ENCODE results near the gene RBMS3.

RBMS3 gene

GRCh38 chr3:29764041-29764440, 483.2 kb downstream of the RBMS3 start:
- H3K27me3 Mint-ChIP-seq (ENCODE audit: low read depth), result no peaks in the 10 kb centered on the region
- H3K4me3 Mint-ChIP-seq, result no peak overlapping the region

DNA sequence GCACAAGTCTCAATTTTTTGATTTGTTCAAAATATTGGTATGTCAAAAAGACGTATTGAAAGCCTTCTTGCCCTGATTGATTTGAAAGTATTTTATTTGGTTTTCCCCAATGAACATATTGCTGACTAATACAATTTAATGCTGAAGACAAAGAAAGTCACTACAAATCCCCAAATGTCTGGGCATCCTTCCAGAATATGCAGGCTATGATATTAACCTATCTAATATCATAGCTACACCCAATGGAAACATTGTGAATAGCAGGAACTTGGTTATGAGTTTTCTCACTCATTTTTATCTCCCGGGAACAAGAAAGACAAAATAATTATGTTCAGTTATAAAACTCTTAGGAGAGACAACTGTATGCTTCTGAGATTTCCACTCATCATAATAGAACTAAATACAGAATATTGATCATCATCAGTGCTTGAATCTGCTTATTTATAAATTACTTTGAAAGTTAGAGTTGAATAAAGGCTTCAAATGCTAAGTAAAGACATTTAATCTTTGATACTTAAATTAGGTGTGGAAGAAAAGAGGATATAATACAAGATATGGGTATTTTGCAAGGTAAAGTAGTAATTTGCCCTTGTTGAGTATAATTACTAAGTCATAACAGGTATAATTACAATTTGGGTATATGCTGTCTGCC, 483.9 kb downstream of the RBMS3 start:
- H3K4me1 Mint-ChIP-seq, result peaks cover 27% of the 10 kb centered on the region
- H3K4me3 Mint-ChIP-seq, result no peak overlapping the region
- H3K36me3 Mint-ChIP-seq (ENCODE audit: low read depth), result no peaks in the 10 kb centered on the region
- H3K9me3 Mint-ChIP-seq, result no peaks in the 10 kb centered on the region
- TF ChIP-seq CTCF (IDR thresholded peaks at IDR 0.05; ENCODE audit: unreplicated experiment in 3 of 3), result peak; percentile 45 to 60 (median 46)
- no peaks in the 10 kb centered on the region for H3K27me3 Mint-ChIP-seq (ENCODE audit: low read depth)
- peak overlapping the region in 2 of 3 experiments; percentile 47 to 50 for H3K27ac Mint-ChIP-seq

More at GRCh38 chr3:29764041-29764440, 483.2 kb downstream of the RBMS3 start:
- Mint-ChIP-seq H3K36me3 (ENCODE audit: low read depth) (no peaks in the 10 kb centered on the region), H3K9me3 (no peaks in the 10 kb centered on the region), H3K27ac (peak overlapping the region in 1 of 3 experiments; percentile 1), H3K4me1 (peaks cover 34% of the 10 kb centered on the region)
- no peak for TF ChIP-seq CTCF (IDR thresholded peaks at IDR 0.05; ENCODE audit: unreplicated experiment in 3 of 3)

DNA sequence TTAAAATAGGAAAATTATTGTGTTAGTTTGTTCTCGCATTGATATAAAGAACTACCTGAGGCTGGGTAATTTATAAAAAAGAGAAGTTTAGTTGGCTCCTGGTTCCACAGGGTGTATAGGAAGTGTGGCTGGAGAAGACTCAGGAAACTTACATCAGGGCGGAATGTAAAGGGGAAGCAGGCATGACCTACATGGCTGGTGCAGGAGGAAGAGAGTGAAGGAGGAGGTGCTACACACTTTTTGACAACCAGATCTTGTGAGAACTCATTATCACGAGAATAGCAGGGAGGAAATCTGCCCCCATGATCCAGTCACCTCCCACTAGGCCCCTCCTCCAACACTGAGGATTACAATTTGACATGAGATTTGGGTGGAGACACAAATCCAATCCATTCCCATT, 490.7 kb downstream of the RBMS3 start:
- no peaks in the 10 kb centered on the region for H3K27me3 Mint-ChIP-seq (ENCODE audit: low read depth)
- no peaks in the 10 kb centered on the region for H3K4me1 Mint-ChIP-seq
- no peaks in the 10 kb centered on the region for H3K9me3 Mint-ChIP-seq
- H3K27ac Mint-ChIP-seq, result no peak overlapping the region
- no peaks in the 10 kb centered on the region for H3K36me3 Mint-ChIP-seq (ENCODE audit: low read depth)
- no peak for TF ChIP-seq CTCF (IDR thresholded peaks at IDR 0.05; ENCODE audit: unreplicated experiment in 3 of 3)
- no peak overlapping the region for H3K4me3 Mint-ChIP-seq

- no peak for TF ChIP-seq CTCF (IDR thresholded peaks at IDR 0.05; ENCODE audit: unreplicated experiment in 3 of 3)
- Mint-ChIP-seq H3K36me3 (ENCODE audit: low read depth) (no peaks in the 10 kb centered on the region), H3K9me3 (no peaks in the 10 kb centered on the region), H3K27ac (no peak overlapping the region), H3K4me3 (no peak overlapping the region), H3K4me1 (no peaks in the 10 kb centered on the region), H3K27me3 (ENCODE audit: low read depth) (no peaks in the 10 kb centered on the region)
Observed at GRCh38 chr3:29772436-29772835, 491.6 kb downstream of the RBMS3 start.

- Mint-ChIP-seq H3K9me3 (no peaks in the 10 kb centered on the region), H3K27me3 (ENCODE audit: low read depth) (no peaks in the 10 kb centered on the region), H3K36me3 (ENCODE audit: low read depth) (no peaks in the 10 kb centered on the region), H3K27ac (no peak overlapping the region), H3K4me3 (no peak overlapping the region), H3K4me1 (no peaks in the 10 kb centered on the region)
- no peak for TF ChIP-seq CTCF (IDR thresholded peaks at IDR 0.05; ENCODE audit: unreplicated experiment in 3 of 3)
Observed at GRCh38 chr3:29773481-29773880, 492.6 kb downstream of the RBMS3 start.

GRCh38 chr3:29775340-29775739, 494.5 kb downstream of the RBMS3 start:
- H3K9me3 Mint-ChIP-seq, result no peaks in the 10 kb centered on the region
- no peak for TF ChIP-seq CTCF (IDR thresholded peaks at IDR 0.05; ENCODE audit: unreplicated experiment in 3 of 3)
- H3K36me3 Mint-ChIP-seq (ENCODE audit: low read depth), result no peaks in the 10 kb centered on the region
- H3K27ac Mint-ChIP-seq, result no peak overlapping the region
- H3K4me3 Mint-ChIP-seq, result no peak overlapping the region
- H3K4me1 Mint-ChIP-seq, result no peaks in the 10 kb centered on the region
- no peaks in the 10 kb centered on the region for H3K27me3 Mint-ChIP-seq (ENCODE audit: low read depth)
